ENCODE data around the gene IGLL5.

IGLL5 gene

DNA sequence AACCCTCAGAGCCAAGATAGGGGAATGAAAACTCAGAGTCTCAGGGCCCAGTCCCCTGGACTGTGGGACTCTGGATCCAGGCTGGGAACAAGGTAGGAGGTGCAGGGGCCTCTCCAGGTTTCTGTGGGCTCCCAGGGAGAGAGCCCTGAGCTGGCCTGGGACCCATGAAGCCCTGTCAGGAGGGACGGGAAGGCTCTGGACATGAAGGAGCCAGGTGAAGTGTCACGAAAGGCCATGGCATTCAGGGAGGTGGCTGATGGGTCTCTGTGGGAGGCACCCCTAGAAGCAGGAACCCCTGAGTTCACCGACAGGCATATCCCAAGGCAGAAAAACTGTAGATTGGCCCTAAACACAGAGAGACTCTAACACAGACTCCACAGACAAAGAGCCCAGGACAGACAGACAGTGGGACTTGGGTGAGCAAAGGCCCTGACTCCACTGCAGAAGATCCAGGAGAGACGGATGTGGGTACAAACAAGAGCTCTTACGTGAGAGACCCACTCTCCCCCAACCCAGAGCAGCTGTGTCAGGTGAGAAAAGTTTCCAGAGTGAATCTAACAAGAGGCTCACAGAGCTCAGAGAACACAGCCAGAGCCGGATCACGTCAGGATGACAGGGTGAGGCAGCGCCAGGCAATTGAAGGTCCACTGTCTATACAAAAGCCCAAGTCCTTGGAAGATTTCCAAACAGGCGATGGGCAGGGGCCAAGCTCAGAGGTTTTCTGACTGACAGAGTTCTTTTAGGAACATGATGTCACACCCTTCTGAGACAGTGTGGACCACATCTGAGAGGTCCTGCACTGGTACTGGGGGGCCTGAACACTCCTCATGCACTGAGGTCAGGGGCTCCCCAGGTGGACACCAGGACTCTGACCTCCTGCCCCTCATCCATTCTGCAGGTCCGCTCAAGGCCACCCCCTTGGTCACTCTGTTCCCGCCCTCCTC, 27.4 kb downstream of the IGLL5 start:
- no peak overlapping the region for H3K4me3 ChIP-seq (replicated peaks; ENCODE audit: low read depth, low read length)
- TF ChIP-seq, protein P1, sequence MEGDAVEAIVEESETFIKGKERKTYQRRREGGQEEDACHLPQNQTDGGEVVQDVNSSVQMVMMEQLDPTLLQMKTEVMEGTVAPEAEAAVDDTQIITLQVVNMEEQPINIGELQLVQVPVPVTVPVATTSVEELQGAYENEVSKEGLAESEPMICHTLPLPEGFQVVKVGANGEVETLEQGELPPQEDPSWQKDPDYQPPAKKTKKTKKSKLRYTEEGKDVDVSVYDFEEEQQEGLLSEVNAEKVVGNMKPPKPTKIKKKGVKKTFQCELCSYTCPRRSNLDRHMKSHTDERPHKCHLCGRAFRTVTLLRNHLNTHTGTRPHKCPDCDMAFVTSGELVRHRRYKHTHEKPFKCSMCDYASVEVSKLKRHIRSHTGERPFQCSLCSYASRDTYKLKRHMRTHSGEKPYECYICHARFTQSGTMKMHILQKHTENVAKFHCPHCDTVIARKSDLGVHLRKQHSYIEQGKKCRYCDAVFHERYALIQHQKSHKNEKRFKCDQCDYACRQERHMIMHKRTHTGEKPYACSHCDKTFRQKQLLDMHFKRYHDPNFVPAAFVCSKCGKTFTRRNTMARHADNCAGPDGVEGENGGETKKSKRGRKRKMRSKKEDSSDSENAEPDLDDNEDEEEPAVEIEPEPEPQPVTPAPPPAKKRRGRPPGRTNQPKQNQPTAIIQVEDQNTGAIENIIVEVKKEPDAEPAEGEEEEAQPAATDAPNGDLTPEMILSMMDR (IDR thresholded peaks at IDR 0.05; ENCODE audit: low read depth, low read length, missing control alignments), result no peak
- DNase-seq (ENCODE audit: extremely low read depth, low read depth), result no peak

DNA sequence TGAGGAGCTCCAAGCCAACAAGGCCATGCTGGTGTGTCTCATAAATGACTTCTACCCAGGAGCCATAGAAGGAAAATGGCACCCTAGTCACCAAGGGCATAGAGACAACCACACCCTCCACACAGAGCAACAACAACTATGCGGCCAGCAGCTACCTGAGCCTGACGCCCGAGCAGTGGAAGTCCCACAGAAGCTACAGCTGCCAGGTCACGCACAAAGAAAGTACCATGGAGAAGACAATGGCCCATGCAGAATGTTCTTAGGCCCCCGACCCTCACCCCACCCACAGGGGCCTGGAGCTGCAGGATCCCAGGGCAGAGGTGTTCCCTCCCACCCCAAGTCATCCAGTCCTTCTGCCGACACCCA, 28.0 kb downstream of the IGLL5 start:
- DNase-seq (ENCODE audit: extremely low read depth, low read depth), result no peak
- TF ChIP-seq, protein P1 (IDR thresholded peaks at IDR 0.05; ENCODE audit: low read depth, low read length, missing control alignments), result no peak
- no peak overlapping the region for H3K4me3 ChIP-seq (replicated peaks; ENCODE audit: low read depth, low read length)

DNA sequence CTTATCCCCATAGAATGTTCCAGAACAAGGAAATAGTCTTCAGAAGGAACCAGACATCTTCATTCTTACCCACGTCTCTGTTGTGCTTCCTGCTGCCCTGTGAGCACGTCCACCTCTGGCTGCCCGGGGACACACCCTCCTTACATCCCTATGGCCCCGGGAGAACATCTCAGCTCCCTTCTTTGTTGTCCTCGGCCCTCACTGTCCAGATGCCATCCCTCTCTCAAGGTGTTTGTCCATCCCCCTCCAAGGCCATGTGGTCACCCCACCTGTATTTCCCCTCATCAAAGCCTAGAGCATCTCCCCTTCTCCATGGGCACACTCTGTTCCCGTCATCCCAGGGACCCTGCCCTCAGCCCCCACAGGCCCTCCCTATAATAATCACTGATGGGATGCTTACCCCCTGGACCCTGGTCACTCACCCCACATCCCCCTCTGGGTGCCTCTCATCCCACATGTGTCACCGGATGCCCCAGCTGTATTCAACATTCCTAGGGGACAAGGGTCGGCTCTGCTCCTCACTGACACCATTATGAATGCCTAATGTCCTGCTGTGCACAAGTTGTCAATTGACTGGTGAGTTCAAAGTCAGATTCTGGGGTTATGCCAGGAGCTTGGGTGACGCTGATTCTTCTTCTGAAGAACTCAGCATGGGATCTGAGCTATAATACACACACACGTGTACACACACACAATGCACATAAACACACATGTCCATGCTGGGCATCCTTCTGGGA, 28.8 kb downstream of the IGLL5 start:
- TF ChIP-seq, protein P1 (IDR thresholded peaks at IDR 0.05; ENCODE audit: low read depth, low read length, missing control alignments), result no peak
- DNase-seq (ENCODE audit: extremely low read depth, low read depth), result no peak
- no peak overlapping the region for H3K4me3 ChIP-seq (replicated peaks; ENCODE audit: low read depth, low read length)

DNA sequence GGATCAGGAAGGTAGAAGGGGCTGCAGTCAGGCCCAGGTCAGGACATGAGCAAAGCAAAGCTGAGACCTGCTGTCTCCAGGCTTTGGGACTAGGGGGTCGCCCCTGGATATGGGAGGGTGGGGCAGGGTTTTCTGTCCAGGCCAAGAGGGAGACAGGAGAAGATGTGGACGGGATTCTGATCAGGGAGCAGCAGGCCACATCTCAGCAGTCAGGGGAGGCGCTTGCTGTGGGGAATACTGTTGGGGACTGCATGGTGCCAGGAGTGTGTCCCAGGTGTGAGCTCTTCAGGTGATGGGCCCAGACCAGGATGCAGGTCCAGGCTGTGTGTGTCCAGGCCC, 29.3 kb downstream of the IGLL5 start:
- DNase-seq (ENCODE audit: extremely low read depth, low read depth), result no peak
- H3K4me3 ChIP-seq (replicated peaks; ENCODE audit: low read depth, low read length), result no peak overlapping the region
- TF ChIP-seq, protein P1 (IDR thresholded peaks at IDR 0.05; ENCODE audit: low read depth, low read length, missing control alignments), result no peak

DNA sequence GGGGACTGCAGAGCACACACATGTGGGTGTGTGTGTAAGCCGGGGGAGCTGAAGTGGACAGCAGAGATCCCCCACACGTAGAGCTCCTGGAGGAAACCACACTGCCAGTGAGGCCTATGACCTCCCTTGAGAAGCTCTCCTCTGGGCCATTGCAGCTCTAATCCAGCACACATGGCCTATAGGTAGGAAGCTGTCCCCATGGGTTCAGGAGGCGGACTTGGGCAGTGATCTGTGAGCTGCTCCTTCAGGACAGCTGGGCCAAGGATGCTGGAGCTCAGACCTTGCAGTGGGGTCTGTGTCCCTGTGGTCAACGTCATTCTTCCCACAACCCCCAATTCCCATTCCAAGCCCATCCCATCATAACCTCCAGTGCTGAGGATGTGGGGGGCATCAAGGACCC, 29.8 kb downstream of the IGLL5 start:
- no peak for DNase-seq (ENCODE audit: extremely low read depth, low read depth)
- H3K4me3 ChIP-seq (replicated peaks; ENCODE audit: low read depth, low read length), result no peak overlapping the region
- TF ChIP-seq, protein P1 (IDR thresholded peaks at IDR 0.05; ENCODE audit: low read depth, low read length, missing control alignments), result no peak

DNA sequence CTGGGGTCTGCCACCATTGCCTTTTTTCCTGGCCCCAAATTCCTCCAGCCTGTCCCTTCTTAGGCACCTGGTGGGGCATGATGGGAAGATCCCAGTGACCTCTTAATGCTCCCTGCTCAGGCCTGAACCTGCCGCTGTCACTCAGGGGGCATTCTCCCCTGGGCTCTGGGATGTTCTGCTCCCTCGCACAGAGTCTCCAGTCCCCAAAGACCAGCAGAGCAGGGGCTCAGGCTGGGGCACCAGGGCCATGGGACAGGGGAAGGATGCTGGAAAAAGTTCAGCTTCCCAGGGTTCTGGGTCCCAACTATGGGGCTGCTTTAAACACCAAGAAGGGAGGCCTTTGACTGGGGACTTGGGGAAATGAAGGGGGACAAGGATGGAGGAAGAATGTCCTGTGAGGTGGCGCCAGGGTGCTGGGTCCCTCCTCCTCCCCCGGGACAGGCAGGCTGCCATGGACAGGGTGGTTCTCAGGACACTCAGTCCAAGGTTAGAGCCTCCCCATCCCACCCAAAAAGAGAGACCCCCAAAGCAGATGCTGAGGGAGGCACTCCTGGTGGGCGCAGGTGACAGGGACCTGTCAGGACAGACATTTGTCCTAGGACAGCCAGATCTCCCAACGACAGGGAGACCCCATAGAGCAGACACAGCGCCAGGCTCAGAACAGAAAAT, 30.8 kb downstream of the IGLL5 start:
- DNase-seq (ENCODE audit: extremely low read depth, low read depth), result no peak
- TF ChIP-seq, protein P1 (IDR thresholded peaks at IDR 0.05; ENCODE audit: low read depth, low read length, missing control alignments), result no peak
- H3K4me3 ChIP-seq (replicated peaks; ENCODE audit: low read depth, low read length), result no peak overlapping the region

Data from HFF-Myc (cell line).